Kidney glomerular epithelial cell (primary cell): ENCODE results near the gene CLEC16A.

Source experiments
- DNase-seq: peaks from one replicate; lab custom pipeline; 2025; lab: John Stamatoyannopoulos, UW

The CLEC16A gene

GRCh38 chr16:11159282-11159681 lies 214.9 kb downstream of the CLEC16A start:
- DNase-seq, result no peak

DNA sequence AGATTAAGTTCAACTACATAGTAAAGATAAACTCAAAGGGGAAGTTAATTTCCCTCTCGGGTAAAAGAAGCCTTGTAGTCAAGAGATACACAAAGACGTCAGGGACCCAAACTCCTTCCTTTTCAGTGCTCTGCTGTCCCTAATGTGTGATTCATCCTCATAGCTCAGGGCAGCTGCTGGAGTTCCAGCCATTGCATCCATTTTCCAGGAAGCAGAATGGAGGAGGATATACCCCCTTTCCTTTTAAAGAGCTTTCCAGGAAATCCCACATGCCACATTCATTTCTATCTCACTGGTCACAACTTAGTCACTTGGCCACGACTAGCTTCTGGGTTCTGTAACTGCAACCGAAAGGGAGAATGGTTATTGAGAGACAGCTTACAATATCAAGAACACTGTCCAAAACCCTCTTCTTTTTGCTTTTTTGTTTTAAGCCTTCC lies 216.3 kb downstream of the CLEC16A start:
- DNase-seq, result no peak

DNA sequence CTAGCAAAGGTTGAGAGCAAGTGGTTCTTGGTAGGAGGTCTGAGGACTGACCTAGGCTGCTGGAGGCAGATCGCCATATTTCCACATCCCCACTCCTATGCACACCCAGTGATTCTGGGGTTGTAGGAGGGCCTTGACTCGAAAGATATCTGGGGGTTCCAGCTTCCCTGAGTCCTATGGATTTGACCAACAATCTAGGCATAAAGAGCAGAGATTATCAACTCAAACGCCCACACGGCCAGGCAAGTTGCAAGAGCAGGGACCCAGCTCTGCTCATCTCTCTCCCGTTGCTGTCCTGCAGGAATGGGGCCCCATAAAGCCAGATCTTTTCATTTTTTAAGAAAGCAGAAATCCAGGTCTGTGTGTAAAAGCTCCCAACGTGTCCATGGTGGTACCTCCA lies 217.1 kb downstream of the CLEC16A start:
- no peak for DNase-seq

- DNase-seq, result no peak
Measured at GRCh38 chr16:11161974-11162373, 217.6 kb downstream of the CLEC16A start.

DNA sequence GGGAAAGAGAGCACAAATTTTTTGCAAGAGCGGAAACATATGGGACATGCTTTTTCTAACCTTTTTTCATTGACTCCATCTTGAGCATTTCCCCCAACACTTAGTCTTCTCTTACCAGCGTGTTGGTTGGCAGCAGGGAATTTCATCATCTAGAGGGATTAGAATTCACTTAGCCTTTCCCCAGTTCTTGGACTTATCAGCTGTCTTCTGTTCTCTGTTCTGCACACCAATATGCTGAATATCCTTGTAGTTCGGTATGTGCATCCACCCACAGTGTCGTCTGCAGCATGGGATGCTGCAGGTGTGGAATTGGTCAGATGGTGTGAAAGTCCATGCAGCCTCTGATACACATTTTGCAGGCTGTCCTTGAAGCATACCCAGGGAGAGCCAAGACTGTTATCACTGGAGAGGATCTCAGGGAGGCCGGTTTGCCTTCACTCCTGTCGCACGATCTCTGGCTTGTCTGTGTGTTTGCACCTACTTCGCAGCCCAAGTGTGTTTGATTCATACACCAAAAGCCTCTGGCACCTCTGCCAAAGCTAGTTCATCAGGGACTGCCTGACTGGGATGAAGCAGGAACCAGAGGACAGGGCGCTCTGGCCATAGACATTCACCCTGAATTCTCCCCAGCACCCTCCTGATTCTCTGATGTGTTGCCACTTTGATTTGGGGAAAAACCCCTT lies 218.4 kb downstream of the CLEC16A start:
- no peak for DNase-seq

GRCh38 chr16:11163761-11164261 lies 219.4 kb downstream of the CLEC16A start:
- DNase-seq, result peak; percentile 40

DNA sequence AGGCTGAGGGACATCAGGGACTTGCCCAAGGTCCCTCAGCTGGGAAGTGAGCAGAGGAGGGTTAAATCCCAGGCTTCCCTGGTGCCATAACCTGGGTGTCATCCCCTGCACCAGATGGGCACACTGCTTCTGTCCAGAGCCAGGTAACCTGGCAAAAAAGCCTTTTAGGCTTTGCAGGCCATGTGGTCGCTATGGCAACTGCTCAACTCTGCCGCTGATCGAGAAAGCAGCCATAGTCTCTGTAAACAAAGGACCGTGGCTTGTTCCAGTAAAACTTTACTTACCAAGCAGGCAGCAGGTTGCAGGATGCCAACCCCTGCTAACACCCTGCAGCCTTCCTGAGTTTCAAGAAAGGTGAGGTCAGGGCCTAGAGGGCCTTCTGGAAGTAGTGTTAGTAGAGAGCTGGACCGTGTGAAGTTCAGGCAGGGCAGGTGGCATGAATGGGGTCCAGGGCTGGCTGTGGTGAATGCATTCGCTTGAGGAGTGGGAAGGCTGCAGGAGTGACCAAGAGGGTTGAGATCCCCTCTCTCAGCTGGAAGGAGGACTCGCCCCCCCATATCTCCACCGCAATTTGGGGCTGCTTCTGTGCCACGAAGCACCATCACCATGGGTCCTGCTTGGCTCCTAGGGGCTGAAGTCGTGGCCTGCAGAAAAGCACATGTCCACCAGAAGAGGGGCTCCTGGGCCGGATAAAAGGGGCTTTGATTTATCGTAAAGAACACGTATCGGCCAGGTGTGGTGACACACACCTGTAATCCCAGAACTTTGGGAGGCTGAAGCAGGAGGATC lies 220.3 kb downstream of the CLEC16A start:
- no peak for DNase-seq

DNA sequence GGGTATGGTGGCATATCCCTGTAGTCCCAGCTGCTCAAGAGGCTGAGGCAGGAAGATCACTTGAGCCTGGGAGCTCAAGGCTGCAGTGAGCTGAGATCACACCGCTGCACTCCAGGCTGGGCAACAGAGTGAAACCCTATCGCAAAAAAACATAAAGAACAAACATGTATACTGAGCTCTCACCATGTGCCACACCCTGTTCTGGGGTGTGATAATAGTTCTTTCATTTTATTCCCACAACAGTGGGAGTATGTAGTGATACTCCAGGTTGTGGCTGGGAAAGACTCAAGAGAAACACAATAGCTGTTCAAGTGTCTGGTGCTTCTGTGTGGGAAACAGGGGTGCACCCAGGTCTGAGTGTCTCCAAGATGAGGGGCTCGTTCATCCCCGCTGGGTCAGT lies 221.0 kb downstream of the CLEC16A start:
- no peak for DNase-seq

GRCh38 chr16:11165894-11166665 lies 221.7 kb downstream of the CLEC16A start:
- no peak for DNase-seq

DNA sequence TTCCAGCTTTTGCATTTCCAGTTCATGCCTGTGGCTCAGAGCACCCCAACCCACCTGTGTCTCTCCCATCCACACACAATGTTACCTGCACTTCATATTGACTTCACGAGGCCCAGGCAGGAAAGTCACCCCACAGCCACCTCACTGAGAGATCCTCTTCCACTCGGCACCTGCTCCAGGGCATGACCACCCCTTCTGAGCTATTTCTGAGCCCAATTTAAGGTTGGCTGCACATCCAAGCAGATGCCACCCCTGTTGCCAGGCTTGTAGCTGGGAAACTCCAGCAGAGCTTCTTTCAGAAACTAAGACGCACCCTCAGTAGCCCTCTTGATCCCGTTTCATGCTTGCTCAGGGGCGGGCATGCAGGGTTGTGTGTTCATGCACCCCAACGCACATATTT lies 223.2 kb downstream of the CLEC16A start:
- no peak for DNase-seq

DNA sequence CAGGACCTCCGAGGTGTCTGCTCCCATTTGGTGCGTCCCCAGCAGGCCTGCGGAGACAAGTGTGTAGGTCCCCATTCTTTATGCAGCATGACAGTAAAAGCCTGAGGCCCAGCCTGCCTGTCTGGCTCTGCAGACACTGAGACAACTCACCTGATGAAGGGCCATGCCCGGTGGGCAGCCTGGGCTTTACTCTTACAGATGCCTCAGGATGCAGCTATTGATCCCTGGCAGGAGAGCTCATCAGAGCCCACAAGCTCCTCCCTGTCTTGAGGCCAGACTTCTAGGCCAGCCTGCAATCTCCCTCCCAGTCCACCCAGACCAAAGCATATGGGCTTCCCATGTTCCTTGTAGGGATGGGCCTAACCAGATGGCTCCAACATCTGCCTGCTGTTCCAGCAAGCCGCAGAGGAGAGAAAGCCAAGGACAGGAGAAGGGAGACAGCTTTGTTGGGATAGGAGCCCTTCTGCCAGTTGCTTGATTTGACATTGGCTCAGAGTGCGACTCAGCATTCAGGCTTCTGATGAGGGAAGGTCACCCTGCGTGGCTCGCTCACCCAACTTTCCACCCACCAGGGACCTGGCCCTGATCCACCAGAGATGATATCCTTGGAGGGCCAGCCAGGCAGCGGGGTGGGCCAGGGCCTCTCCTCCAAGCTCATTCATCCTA lies 224.2 kb downstream of the CLEC16A start:
- DNase-seq, result no peak

DNA sequence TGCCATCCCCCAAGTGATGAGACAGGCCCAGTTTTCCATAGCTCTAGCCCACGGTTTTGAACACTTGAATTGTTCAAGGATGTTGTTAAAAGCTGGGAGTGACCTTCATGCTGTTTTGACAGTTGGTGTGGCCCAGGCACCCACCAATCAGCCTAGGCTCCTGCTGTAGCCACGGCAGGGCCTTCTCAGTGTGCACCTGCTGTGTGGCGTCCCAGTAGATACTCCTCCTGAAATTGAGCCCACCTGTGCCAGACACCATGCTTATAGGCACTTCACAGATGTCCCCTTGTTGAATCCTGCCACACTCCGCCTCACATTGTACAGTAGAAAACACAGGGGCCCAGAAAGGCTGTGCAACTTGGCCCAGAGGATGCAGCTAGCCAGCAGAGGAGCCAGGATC lies 225.3 kb downstream of the CLEC16A start:
- DNase-seq, result no peak

DNA sequence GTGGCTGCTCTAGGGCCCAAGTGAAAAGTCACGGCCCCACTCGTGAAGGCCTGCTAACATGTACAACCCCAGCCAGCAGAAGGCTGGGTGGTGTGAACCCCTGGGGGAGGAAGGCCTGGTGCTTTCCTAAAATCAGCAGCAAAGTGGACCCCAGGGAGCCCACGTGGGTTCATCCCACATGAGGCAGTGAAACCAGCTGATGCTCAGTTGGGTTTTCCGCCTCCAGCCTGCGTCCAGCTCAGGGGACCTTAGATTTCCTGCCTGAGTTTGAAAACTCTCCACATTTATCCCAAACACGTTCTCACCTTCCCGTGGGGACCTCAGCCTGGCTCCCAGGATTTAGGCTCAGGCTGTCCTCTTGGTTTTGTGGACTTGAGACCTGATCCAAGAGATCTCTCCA lies 225.8 kb downstream of the CLEC16A start:
- no peak for DNase-seq

- no peak for DNase-seq
Measured at GRCh38 chr16:11170696-11171447, 226.5 kb downstream of the CLEC16A start.

- DNase-seq, result no peak
Measured at GRCh38 chr16:11171448-11171709, 227.0 kb downstream of the CLEC16A start.

GRCh38 chr16:11171757-11172299 lies 227.5 kb downstream of the CLEC16A start:
- DNase-seq, result no peak

DNA sequence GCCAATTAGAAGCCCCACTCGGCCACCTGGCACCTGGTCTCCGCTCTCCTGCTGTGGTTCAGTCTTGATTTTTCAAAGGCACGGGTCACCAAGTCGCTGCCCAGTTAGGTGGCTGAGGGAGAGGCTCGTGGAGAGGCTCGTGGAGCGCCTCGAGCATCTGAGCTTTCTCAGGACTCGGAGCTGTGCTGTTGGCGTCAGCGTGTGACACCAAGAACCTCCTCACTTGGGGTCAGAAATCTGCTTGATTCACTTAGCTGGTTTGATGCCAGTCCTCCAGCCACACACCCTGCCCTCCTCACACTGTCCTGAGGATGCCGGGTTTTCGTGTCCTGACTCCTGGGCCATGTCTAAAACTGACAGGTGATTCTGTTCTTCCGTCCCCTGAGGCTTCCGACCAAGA lies 229.1 kb downstream of the CLEC16A start:
- no peak for DNase-seq

- DNase-seq, result no peak
Measured at GRCh38 chr16:11174141-11174540, 229.8 kb downstream of the CLEC16A start.

DNA sequence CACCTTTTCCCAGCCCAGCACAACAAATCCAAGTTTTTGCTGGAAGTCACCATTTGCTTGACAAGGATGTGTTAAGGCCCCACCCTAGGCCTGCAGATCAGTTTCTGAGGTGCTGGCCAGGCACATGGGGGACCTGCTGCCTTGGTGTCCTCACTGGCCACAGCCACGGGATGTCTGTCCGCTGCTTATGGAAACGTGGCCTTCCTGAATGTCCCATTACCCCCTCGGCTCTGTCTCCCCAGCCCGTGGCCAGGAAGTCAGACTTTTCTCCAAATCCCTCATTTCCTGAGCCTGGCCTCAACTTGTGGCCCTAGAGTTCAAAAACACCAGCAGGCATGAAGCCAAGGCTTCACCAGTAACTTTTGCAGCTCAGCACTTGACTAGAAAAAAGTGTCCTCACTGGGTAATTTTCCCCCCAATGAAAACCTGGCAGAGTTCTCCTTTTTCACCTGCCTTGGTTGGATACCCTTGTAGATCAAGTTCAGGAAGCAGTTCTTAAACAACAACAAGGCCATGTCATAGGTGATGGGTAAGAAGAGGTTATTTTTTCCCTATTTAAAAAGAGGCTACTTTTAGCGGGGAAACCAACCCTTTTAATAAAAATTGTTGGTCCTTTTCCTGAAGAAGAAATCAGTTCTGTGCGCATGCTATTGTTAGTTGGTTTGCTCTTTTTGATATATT lies 230.9 kb downstream of the CLEC16A start:
- no peak for DNase-seq

DNA sequence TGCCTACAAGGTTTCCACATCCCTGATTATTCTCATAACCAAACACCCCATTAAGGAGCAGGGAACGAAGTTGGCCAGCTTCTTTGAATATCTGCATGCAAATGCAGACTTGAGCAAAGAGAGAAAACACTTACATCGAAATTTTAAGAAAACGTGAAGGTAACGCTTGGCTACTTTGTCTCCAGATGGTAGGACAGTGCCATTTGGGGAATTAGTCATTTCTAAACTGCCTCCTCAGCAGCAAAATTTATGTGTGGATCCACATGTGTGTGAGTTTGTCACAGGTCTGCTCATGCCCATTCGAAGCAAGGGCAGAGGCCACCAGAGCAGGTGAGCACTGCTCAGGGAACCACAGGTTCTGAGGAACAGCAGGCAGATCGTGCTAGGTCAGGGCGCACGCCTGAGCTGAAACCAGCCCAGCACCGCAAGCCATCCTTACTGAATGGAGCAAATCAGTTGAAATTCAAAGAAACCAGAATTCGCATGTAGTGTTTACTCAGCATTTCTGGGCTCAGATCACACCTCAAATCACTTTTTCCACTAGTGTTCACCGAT lies 231.5 kb downstream of the CLEC16A start:
- DNase-seq, result no peak
